HUES48 (cell line): ENCODE data around the gene SASH1.

Source experiments
- H3K27ac ChIP-seq: one replicate; pipeline ENCODE4 v1.7.0; 2013; ENCODE audit warnings: low read depth, low read length, inconsistent platforms
- H3K27me3 ChIP-seq: 2 replicates; pipeline ENCODE4 v1.6.1; 2013; ENCODE audit warnings: mild to moderate bottlenecking, low read length; ENCODE audit not compliant: control insufficient read depth, insufficient read depth
- H3K36me3 ChIP-seq: 2 replicates; pipeline ENCODE4 v1.6.1; 2013; ENCODE audit warnings: low read length; ENCODE audit not compliant: control insufficient read depth, insufficient read depth
- H3K4me1 ChIP-seq: 2 replicates; pipeline ENCODE4 v1.6.1; 2013; ENCODE audit warnings: mild to moderate bottlenecking, low read length; ENCODE audit not compliant: control insufficient read depth, insufficient read depth
- H3K4me3 ChIP-seq: 2 replicates; pipeline ENCODE4 v1.5.1; 2013; ENCODE audit warnings: mild to moderate bottlenecking, low read depth, low read length
- H3K9ac ChIP-seq: 2 replicates; pipeline ENCODE4 v1.6.1; 2013; ENCODE audit warnings: mild to moderate bottlenecking, low read depth, low read length, moderate library complexity
- H3K9me3 ChIP-seq: 2 replicates; pipeline ENCODE4 v1.6.1; 2013; ENCODE audit warnings: low read length; ENCODE audit not compliant: control insufficient read depth, insufficient read depth

SASH1 gene

GRCh38 chr6:148565930-148566663, 223.5 kb downstream of the SASH1 start:
- Histone ChIP-seq H3K27ac (no peak overlapping the region), H3K9me3 (peaks cover 1% of the 10 kb centered on the region; the same call in 1 of the 2 replicates), H3K4me3 (no peak overlapping the region), H3K27me3 (no peaks in the 10 kb centered on the region; the same call in 1 of the 2 replicates), H3K36me3 (no peaks in the 10 kb centered on the region), H3K9ac (no peak overlapping the region), H3K4me1 (no peaks in the 10 kb centered on the region)

GRCh38 chr6:148566664-148567350, 224.2 kb downstream of the SASH1 start:
- Histone ChIP-seq H3K36me3 (no peaks in the 10 kb centered on the region), H3K27me3 (no peaks in the 10 kb centered on the region; the same call in 1 of the 2 replicates), H3K9me3 (no peaks in the 10 kb centered on the region), H3K4me1 (no peaks in the 10 kb centered on the region), H3K27ac (no peak overlapping the region), H3K9ac (no peak overlapping the region), H3K4me3 (no peak overlapping the region)

GRCh38 chr6:148570456-148570855, 227.8 kb downstream of the SASH1 start:
- Histone ChIP-seq H3K36me3 (no peaks in the 10 kb centered on the region), H3K4me1 (no peaks in the 10 kb centered on the region), H3K27ac (no peak overlapping the region), H3K9me3 (no peaks in the 10 kb centered on the region), H3K27me3 (no peaks in the 10 kb centered on the region), H3K9ac (no peak overlapping the region), H3K4me3 (no peak overlapping the region)

GRCh38 chr6:148572676-148573335, 230.2 kb downstream of the SASH1 start:
- Histone ChIP-seq H3K27me3 (no peaks in the 10 kb centered on the region), H3K9me3 (no peaks in the 10 kb centered on the region), H3K4me1 (no peaks in the 10 kb centered on the region), H3K4me3 (no peak overlapping the region), H3K9ac (no peak overlapping the region), H3K36me3 (no peaks in the 10 kb centered on the region), H3K27ac (no peak overlapping the region)

GRCh38 chr6:148573922-148574321, 231.3 kb downstream of the SASH1 start:
- Histone ChIP-seq H3K4me3 (no peak overlapping the region), H3K9ac (no peak overlapping the region), H3K4me1 (peaks cover 4% of the 10 kb centered on the region; the same call in 1 of the 2 replicates), H3K27me3 (no peaks in the 10 kb centered on the region), H3K27ac (no peak overlapping the region), H3K36me3 (no peaks in the 10 kb centered on the region), H3K9me3 (no peaks in the 10 kb centered on the region)

GRCh38 chr6:148577687-148578488, 235.2 kb downstream of the SASH1 start:
- Histone ChIP-seq H3K9ac (no peak overlapping the region), H3K36me3 (no peaks in the 10 kb centered on the region), H3K9me3 (no peaks in the 10 kb centered on the region), H3K4me3 (no peak overlapping the region), H3K27me3 (no peaks in the 10 kb centered on the region), H3K27ac (no peak overlapping the region), H3K4me1 (peaks cover 4% of the 10 kb centered on the region; the same call in 1 of the 2 replicates)

- Histone ChIP-seq H3K27ac (no peak overlapping the region), H3K9ac (no peak overlapping the region), H3K9me3 (no peaks in the 10 kb centered on the region), H3K4me1 (peaks cover 4% of the 10 kb centered on the region; the same call in 1 of the 2 replicates), H3K4me3 (no peak overlapping the region), H3K27me3 (no peaks in the 10 kb centered on the region), H3K36me3 (no peaks in the 10 kb centered on the region)
Measured at GRCh38 chr6:148578489-148578814, 235.8 kb downstream of the SASH1 start.

- no peaks in the 10 kb centered on the region for H3K36me3 ChIP-seq
- H3K27me3 ChIP-seq, result no peaks in the 10 kb centered on the region
- H3K9me3 ChIP-seq, result no peaks in the 10 kb centered on the region
- H3K9ac ChIP-seq, result no peak overlapping the region
- H3K4me1 ChIP-seq, result peaks cover 4% of the 10 kb centered on the region; the same call in 1 of the 2 replicates
- no peak overlapping the region for H3K27ac ChIP-seq
- no peak overlapping the region for H3K4me3 ChIP-seq
Measured at GRCh38 chr6:148578837-148579565, 236.4 kb downstream of the SASH1 start.

GRCh38 chr6:148580442-148580841, 237.8 kb downstream of the SASH1 start:
- Histone ChIP-seq H3K4me3 (no peak overlapping the region), H3K4me1 (peaks cover 4% of the 10 kb centered on the region; the same call in 1 of the 2 replicates), H3K36me3 (no peaks in the 10 kb centered on the region)

DNA sequence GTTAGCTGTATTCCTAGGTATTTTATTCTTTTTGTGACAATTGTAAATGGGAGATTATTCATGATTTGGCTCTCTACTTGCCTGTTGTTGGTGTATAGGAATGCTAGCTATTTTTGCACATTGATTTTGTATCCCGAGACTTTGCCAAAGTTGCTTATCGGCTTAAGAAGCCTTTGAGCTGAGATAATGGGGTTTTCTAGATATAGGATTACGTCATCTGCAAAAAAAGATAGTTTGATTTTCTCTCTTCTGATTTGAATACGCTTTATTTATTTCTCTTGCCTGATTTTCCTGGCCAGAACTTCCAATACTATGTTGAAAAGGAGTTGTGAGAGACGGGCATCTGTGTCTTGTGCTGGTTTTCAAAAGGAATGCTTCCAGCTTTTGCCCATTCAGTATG, 241.0 kb downstream of the SASH1 start:
- Histone ChIP-seq H3K9ac (no peak overlapping the region), H3K4me1 (0 out of 2 replicates have a peak, but pooled peaks cover under 1% of the 10 kb centered on the region), H3K36me3 (no peaks in the 10 kb centered on the region), H3K4me3 (no peak overlapping the region), H3K9me3 (peaks cover 8% of the 10 kb centered on the region; the same call in 1 of the 2 replicates), H3K27ac (no peak overlapping the region), H3K27me3 (no peaks in the 10 kb centered on the region)

More at GRCh38 chr6:148580442-148580841, 237.8 kb downstream of the SASH1 start:
- Histone ChIP-seq H3K9me3 (peaks cover 7% of the 10 kb centered on the region; the same call in 1 of the 2 replicates), H3K9ac (no peak overlapping the region), H3K27ac (no peak overlapping the region), H3K27me3 (no peaks in the 10 kb centered on the region)
